ENCODE data around the gene FILIP1.

- TF ChIP-seq GATA2 (IDR thresholded peaks at IDR 0.05; ENCODE audit: low read depth, low read length) (no peak), GATA3 (IDR thresholded peaks at IDR 0.05; ENCODE audit: low read depth, low read length) (no peak)
Observed at GRCh38 chr6:75347898-75348610, 145.5 kb downstream of the FILIP1 start.
